MM.1S (cell line): Measurements from ENCODE around the gene BAZ1A.

Experiments
- DNase-seq: peaks from one replicate; pipeline ENCODE4 v3.0.0-alpha.2; 2015
- H2AFZ ChIP-seq: fragments of 300-600 bp; sonication (generic); 2 replicates; pipeline ENCODE4 v1.6.0; 2016; ENCODE audit warnings: antibody characterized with exemption, low read length
- H3F3A ChIP-seq: fragments of 300-600 bp; sonication (generic); 2 replicates; pipeline ENCODE4 v1.6.1; 2016; ENCODE audit warnings: mild to moderate bottlenecking, antibody characterized with exemption, low read length, moderate library complexity, mixed read lengths; ENCODE audit not compliant: insufficient read depth
- H3K27ac ChIP-seq: fragments of 300-600 bp; sonication (generic); 2 replicates; pipeline ENCODE4 v1.5.1; 2016; ENCODE audit warnings: mild to moderate bottlenecking, low read length
- H3K27me3 ChIP-seq: fragments of 300-600 bp; sonication (generic); replicated peaks from 2 replicates; pipeline ENCODE4 v1.6.0; 2016; ENCODE audit warnings: low read length; ENCODE audit not compliant: insufficient read depth
- H3K36me3 ChIP-seq: fragments of 300-600 bp; sonication (generic); replicated peaks from 2 replicates; pipeline ENCODE4 v1.6.1; 2016; ENCODE audit warnings: mild to moderate bottlenecking, low read length, mixed read lengths; ENCODE audit not compliant: insufficient read depth
- H3K4me1 ChIP-seq: fragments of 300-600 bp; sonication (generic); 2 replicates; pipeline ENCODE4 v1.6.1; 2016; ENCODE audit warnings: low read length, mixed read lengths
- H3K4me2 ChIP-seq: fragments of 300-600 bp; sonication (generic); 2 replicates; pipeline ENCODE4 v1.6.0; 2016; ENCODE audit warnings: low read depth, low read length
- H3K4me3 ChIP-seq: fragments of 300-600 bp; sonication (generic); 2 replicates; pipeline ENCODE4 v1.5.1; 2016; ENCODE audit warnings: low read length, mixed read lengths
- H3K79me2 ChIP-seq: fragments of 300-600 bp; sonication (generic); 2 replicates; pipeline ENCODE4 v1.6.1; 2016; ENCODE audit warnings: mixed run types, low read length, mixed read lengths
- H3K9ac ChIP-seq: fragments of 300-600 bp; sonication (generic); 2 replicates; pipeline ENCODE4 v1.6.1; 2016; ENCODE audit warnings: low read length, mixed read lengths
- H3K9me2 ChIP-seq: fragments of 300-600 bp; sonication (generic); replicated peaks from 2 replicates; pipeline ENCODE4 v1.6.1; 2016; ENCODE audit warnings: mild to moderate bottlenecking, low read length, mixed read lengths; ENCODE audit not compliant: insufficient read depth
- H3K9me3 ChIP-seq: fragments of 300-600 bp; sonication (generic); replicated peaks from 2 replicates; pipeline ENCODE4 v1.6.1; 2016; ENCODE audit warnings: mild to moderate bottlenecking, low read length, mixed read lengths; ENCODE audit not compliant: insufficient read depth
- H4K20me1 ChIP-seq: fragments of 300-600 bp; sonication (generic); 2 replicates; pipeline ENCODE4 v1.6.1; 2016; ENCODE audit warnings: mild to moderate bottlenecking, low read length, moderate library complexity, mixed read lengths; ENCODE audit not compliant: insufficient read depth
- CTCF ChIP-seq: fragments of 300-600 bp; sonication (generic); IDR thresholded peaks from 2 replicates; pipeline ENCODE4 v1.5.1; 2016; ENCODE audit warnings: antibody characterized with exemption, low read length, mixed read lengths
- EZH2 ChIP-seq: fragments of 300-600 bp; sonication (generic); optimal IDR thresholded peaks from 2 replicates; pipeline ENCODE3; 2017; ENCODE audit warnings: low read depth, mild to moderate bottlenecking, antibody characterized with exemption, low read length, mixed read lengths
- EZH2phosphoT487 ChIP-seq: fragments of 300-600 bp; sonication (generic); IDR thresholded peaks from 2 replicates; pipeline ENCODE4 v1.6.1; 2018; ENCODE audit warnings: antibody characterized with exemption, low read length

Gene BAZ1A

GRCh38 chr14:34780646-34781045 lies 94.5 kb downstream of the BAZ1A start:
- H3K9me3 ChIP-seq = no peaks in the 10 kb centered on the region
- H3K4me2 ChIP-seq = no peak overlapping the region
- no peak overlapping the region for H3K4me3 ChIP-seq
- no peak overlapping the region for H2AFZ ChIP-seq
- no peak overlapping the region for H3K27ac ChIP-seq
- H3K4me1 ChIP-seq = no peaks in the 10 kb centered on the region
- no peak for TF ChIP-seq EZH2phosphoT487
- TF ChIP-seq EZH2 = no peak
- no peak for TF ChIP-seq CTCF
- no peaks in the 10 kb centered on the region for H3K79me2 ChIP-seq
- peaks cover 3% of the 10 kb centered on the region; the same call in 1 of the 2 replicates for H3F3A ChIP-seq
- no peak for DNase-seq
- H3K27me3 ChIP-seq = no peaks in the 10 kb centered on the region
- H3K36me3 ChIP-seq = no peaks in the 10 kb centered on the region
- no peaks in the 10 kb centered on the region for H4K20me1 ChIP-seq
- H3K9ac ChIP-seq = no peak overlapping the region
- no peaks in the 10 kb centered on the region for H3K9me2 ChIP-seq

GRCh38 chr14:34778744-34779143 lies 96.4 kb downstream of the BAZ1A start:
- no peaks in the 10 kb centered on the region for H3K9me2 ChIP-seq
- no peak overlapping the region for H3K4me2 ChIP-seq
- no peaks in the 10 kb centered on the region for H3K36me3 ChIP-seq
- no peaks in the 10 kb centered on the region for H3K4me1 ChIP-seq
- no peaks in the 10 kb centered on the region for H3F3A ChIP-seq
- no peak overlapping the region for H3K4me3 ChIP-seq
- H3K9ac ChIP-seq = no peak overlapping the region
- H2AFZ ChIP-seq = no peak overlapping the region
- no peaks in the 10 kb centered on the region for H3K79me2 ChIP-seq
- no peaks in the 10 kb centered on the region for H3K9me3 ChIP-seq
- TF ChIP-seq EZH2 (no peak), EZH2phosphoT487 (no peak), CTCF (no peak)
- H3K27me3 ChIP-seq = no peaks in the 10 kb centered on the region
- no peaks in the 10 kb centered on the region for H4K20me1 ChIP-seq
- H3K27ac ChIP-seq = no peak overlapping the region
- no peak for DNase-seq

- TF ChIP-seq CTCF (no peak), EZH2phosphoT487 (no peak), EZH2 (no peak)
- Histone ChIP-seq H3K27ac (no peak overlapping the region), H3K36me3 (no peaks in the 10 kb centered on the region), H3K9me3 (no peaks in the 10 kb centered on the region), H2AFZ (no peak overlapping the region), H3K27me3 (no peaks in the 10 kb centered on the region), H3K9ac (no peak overlapping the region), H3K9me2 (no peaks in the 10 kb centered on the region), H3K4me2 (no peak overlapping the region), H4K20me1 (no peaks in the 10 kb centered on the region), H3F3A (no peaks in the 10 kb centered on the region), H3K4me3 (no peak overlapping the region), H3K4me1 (no peaks in the 10 kb centered on the region), H3K79me2 (no peaks in the 10 kb centered on the region)
- no peak for DNase-seq
Measured at GRCh38 chr14:34776611-34777010, 98.5 kb downstream of the BAZ1A start.
